A172 (cell line): ENCODE results near the gene ST8SIA2. TPM values are rescaled to one million over a fixed set of nuclear protein-coding genes. Genes with fewer than 3 reads are reported as not detected.

Experiments used
- DNase-seq: peaks from one replicate; pipeline ENCODE4 v3.0.0-alpha.2; 2015; ENCODE audit warnings: low spot score
- total RNA-seq: library from RNA; depleted of rRNA; stranded (reverse); fragments of >200 nt; shearing (Covaris generic); gene quantifications from 2 replicates; pipeline ENCODE4 v1.2.3, GENCODE V29; 2014; rRNA removed

ST8SIA2 gene, protein sequence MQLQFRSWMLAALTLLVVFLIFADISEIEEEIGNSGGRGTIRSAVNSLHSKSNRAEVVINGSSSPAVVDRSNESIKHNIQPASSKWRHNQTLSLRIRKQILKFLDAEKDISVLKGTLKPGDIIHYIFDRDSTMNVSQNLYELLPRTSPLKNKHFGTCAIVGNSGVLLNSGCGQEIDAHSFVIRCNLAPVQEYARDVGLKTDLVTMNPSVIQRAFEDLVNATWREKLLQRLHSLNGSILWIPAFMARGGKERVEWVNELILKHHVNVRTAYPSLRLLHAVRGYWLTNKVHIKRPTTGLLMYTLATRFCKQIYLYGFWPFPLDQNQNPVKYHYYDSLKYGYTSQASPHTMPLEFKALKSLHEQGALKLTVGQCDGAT
- total RNA-seq: 0.69 TPM in 1 of 2 replicates, not detected in the other

DNA sequence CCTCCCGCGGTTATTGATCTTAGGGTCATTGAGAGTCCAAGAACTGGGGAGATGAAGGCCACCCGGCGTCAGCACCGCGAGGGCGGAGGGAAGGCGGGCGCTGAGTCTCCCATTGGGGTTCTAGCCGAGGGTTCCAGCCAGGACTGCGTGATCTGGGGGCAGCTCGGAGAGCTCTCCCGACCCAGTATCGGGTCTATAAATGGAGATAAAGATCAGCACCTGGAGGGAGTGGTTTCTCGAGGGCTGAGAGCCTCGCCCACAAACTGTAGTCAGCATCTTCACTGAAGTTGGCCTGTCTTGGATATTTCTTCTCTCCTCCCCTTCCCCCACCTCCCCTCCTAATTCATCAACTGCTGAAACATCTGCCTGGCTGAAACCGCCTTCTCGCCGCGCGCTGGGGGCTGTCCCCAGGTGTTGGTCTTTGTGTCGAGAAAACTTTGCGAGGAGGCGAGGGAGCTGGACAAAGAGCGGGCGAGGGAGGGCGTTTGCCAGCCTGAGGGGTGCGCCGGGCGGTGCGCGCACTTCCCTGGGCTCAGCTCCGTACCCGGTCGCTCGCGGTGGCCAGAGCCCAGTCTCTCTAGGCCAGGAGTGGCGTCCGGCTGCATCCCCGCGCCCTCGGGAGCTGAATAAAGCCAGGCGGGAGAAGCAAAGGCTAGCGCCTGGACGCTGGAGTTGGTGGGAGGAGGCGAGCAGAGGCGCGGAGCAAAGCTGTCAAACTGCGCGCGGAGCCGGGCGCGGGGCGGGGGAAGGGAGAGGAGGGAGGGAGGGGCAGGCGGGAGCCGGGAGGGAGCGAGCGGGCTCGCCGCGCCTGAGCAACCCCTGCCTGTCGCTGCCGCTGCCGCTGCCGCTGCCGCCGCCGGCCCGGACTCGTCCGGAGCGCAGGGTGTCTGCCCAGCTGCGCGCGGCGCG lies at the start of gene ST8SIA2:
ST8SIA2 (plus strand) TSS at position 811 of the 909 bp plus-strand sequence. CDS start 184 bp downstream, outside the sequence.
- no peak for DNase-seq

DNA sequence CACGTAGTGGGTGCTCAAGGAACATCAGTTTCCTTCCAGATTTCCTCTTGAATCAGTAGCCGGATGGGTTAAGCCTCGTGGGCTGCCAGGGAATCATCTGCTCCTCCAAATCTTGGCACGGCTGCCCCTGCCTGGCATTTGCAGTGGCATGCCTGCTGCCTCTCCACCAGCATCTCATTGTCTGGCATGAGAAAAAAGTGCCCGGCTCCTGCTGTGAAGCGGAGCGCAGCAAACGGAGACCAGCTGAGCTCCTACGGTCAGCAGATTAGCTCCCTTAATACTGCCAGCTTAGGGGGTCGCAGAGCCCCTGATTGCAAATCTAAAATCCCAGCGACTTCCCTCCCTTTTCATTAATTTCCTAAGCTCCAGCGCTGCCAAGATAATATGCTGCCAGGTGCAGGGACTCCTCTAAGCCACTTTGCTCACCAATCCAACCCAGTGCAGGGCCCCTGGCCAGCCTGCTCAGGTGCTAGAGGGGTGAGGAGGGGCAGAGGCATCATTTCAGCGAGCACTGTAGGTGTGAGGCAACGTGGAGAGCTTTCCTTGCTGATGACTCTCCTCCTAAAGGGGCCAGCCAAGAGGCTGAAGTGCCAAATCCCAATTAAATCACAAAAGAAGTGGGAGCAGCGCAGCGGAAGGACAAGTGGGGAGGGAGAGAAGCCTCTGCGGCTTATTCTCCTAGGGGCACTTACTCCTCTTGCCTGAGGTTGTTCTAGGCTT lies 49.6 kb upstream of the ST8SIA2 start:
- no peak for DNase-seq

DNA sequence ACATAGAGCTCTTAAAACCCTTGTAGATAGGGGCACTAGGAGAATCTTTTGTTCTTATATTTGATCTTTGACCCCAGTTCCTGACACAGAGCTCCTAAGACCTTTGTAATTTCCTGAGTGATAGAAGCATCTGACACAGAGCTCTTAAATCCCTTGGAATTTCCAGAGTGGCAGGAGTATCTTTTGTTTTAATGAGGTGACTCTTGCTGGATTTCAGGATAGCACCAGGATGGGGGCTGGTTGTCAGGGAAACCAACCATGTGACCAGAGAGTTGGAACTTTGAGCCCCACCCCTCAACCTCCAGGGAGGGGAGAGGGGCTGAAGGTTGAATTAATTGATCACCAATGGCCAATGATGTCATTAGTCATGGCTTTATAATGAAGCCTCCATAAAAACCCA lies 47.6 kb upstream of the ST8SIA2 start:
- DNase-seq: no peak

DNA sequence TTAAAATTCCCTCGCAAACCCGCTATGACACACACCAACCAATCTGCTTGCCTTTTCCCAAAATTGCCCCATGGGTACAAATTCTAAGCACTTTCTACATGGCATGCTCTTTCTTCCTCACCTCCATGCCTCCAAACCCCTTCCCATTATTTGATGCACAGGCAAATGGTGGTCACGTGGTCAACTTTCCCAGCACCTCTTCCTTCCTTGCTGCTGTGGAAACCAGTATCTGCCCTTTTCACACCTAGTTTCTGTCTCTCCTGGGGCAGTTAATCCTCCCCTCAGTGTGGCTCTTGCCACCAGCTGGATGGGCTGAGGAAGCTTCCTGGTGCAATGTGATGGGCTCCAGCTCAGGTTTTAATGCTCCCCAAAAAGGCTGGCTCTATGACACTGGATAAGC lies 38.4 kb upstream of the ST8SIA2 start:
- DNase-seq: no peak

DNA sequence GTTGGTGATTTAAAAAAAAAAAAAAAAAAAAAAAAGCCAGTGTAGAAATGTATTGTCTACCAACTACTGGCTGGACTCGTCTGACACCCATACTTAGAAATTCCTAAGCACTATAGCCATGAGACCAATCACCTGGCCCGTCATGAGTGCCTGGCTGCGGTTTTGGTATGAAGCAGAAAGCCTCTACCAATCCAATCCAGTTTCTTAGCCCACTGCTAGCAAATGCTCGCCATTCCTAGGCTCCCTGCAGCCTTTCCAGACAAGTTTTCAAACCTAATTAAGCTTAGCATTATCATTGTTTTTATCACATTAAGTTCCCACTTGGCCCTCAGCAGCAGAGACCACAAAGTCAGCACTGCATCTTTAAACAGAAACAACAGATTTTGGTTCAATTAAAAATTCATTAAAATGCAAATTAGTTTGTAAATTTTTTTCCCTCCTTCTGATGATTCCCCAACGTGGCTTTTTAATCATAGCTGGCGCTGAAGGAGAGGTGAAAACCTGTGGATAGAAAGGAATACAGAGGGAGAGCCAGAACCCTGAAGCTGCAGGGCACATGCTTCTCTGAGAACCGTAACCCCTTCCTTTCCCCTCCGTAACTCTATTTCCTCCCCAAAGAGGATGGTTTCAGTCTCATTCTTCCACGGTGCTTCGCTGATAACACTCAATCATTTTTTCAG lies 32.2 kb upstream of the ST8SIA2 start:
- DNase-seq: no peak

DNA sequence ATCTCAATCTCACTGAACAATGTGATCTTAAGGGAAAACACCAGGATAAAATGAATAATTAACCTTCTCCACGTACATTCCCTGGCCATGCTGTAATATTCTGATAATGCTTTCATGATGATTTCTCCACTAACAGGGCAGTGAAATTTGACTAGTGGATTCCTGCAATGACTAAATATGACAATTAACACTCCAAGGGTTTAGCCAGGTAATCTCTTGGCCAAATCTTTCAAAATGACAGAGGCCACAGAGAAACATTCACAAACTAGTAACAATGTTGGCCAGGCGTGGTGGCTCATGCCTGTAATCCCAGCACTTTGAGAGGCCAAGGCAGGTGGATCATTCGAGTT lies 31.7 kb upstream of the ST8SIA2 start:
- no peak for DNase-seq

DNA sequence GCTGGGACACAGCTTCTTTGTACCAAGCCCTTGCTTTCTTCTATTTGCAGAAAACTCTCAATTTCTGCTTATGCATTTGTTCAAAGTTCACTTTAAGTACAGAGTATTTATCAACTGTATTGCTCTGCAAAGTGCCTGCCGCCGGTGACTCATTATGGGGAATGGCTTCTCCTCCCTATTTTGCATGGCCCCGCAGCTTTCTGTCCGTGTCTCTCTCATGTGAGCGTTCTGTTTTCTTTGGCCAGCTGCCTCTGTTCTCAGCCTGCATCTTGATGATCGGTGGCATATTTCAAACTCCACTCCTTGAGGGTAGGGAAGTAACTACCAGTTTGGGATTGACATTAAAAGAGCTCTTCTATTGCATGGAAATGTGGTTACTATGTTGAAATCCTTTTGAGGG lies 28.6 kb upstream of the ST8SIA2 start:
- DNase-seq: peak; percentile 45

DNA sequence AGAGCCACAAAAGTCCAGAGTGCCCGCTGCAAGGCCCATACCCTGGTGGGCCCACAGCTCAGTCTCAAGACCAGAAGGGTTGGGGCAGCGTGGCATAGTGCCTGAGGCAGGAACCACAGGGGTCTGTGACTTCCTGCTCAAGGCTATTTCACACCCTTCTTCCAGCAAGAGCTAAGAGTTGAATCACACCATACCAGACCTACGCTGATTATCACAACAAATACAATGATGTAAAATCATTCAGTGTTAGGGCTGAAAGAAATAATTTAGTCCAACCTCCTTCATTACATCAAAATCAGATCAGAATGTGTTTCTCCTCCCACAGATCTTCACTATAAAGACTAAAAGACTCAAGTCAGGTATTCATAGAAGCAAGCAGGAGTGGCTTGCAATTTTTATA lies 27.8 kb upstream of the ST8SIA2 start:
- no peak for DNase-seq

DNA sequence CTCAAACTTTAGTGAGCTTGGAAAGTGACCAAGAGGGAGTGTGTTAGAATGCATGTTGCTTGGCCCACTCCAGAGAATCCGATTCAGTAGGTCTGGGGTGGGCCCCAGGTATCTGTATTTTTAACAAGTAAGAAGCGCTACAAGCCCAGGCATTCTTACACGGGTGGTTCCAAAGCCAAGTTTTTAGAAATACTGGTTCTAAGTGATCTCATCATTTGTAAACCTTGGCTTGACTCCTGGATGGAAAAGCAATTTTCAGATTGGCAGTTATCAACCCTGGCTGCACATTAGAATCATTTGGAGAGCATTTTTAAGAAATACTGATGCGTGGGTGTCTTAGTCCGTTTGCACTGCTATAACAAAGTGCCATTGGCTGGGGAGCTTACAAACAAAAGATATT lies 27.3 kb upstream of the ST8SIA2 start:
- DNase-seq: no peak

DNA sequence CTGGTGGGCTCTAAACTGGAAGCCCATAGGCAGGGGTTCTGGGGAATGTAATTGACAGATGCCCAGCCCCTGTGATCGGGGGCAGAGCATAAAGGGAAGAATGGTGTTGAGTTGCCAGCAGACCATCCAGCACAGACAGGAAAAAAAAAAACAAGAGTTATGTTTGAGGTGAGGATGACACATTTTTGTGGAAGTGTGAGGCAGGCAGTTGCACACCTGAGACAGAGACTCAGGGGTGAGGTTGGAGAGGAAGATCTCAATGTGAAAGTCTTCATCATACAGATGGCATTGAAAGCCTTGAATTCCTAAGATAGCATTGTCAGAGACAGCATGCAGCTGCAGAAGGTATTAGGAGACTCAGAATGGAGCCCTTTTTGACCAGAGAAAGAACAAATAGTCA lies 18.6 kb upstream of the ST8SIA2 start:
- no peak for DNase-seq

DNA sequence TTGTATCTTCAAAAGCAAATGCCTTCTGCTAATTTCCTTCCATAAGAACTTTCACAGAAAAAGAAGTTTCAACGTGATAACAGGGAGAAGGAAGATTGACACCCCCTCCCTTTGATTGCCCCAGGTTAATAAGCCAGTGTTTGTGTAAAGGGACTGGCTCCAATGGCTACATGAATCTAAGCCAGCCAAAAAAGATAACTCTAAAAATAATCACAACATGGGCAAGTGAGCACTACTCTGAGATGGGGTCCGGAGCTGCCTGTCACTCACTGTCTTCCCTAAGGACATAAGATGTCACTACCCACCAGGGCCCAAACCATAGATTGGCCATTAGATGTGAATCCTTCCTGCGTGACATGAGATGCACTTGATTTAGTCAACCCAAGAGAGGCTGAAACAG lies 17.6 kb upstream of the ST8SIA2 start:
- DNase-seq: no peak

DNA sequence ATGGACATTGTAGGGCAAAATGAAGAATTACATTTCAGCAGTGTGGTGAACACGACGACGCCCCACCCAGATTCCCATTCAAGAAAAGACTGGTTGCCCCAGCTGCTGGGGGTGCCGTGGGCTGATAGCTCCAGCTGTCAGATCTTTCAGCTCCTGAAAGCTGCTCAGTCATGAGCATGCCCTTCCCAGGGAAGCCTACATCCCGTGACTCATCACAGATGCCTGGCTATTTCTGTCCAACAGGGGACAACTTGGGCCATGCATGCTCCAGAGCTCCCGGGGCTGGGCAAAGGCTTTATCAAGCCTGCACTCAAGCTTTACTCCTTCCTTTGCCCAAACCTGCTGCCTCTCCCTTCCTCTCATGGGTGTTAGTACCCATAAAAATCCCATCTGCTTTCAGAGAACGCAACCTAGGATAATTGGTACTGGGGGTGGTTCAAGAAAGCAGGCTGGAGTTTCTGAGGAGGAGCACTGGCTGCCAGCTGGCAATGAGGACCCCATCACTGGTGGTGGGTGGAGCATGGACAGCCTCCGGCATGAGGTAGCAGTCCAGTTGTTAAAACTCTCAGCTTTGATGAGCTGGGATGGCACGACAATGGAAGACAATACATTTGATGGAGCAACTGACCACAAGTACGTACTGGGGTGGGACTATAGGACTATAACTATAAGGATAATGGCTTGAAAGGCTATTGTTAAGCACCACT lies 16.4 kb upstream of the ST8SIA2 start:
- DNase-seq: peak; percentile 62

DNA sequence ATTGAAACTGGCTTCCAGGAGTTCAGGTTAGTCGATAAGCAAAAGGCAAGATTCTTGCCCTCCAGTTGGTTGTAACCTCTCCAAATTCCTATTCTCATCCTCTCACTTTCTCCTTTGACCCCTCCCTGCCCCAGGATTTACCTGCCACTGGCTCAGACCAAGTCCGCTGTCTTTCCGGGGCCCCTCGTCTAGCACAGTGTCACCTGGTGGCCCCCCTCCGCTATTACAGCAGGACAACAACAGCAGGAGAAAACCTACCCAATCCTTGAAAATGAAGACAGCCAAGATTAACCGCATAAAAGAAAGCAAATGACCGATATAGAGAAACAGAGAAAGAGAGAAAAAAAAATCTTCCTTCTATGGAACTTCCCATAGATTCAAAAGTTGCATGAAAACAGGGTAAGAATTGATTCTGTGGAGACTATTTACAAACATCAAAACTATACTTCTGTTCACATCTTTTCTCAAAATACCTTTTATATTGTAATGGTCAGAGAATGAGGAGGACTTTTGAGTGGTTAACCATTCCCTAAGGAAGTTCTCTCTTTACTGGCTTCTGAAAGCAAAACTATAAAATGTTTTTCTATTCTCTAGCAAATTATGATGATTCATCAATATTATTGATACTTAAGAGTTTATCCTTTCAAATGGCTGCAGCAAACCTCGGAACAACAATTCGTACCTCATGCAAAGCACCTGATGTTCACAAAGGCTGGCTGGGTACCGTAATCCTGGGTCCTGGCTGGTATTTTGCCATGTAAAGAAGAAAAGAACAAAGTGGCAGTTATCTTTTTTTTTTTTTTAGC lies 10.0 kb upstream of the ST8SIA2 start:
- no peak for DNase-seq

DNA sequence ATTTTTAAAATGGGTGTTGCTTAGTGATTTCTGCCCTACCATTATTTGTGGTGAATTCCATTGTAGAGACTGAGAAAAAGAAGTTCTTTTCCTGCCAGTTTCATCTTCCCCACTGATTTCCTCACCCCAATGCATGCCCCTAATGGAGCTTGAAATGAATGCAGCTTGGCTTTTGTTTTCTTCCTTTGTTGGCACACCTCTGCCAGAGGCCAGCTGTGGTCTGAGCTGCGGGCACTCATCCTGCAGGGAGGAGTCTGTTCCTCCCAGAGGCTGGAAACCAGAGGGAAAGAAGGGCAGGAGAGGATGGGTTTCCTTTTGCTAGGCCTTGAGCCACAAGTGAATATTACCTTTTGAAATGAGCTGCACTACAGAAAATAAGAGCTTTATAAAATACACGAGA lies 9.3 kb upstream of the ST8SIA2 start:
- DNase-seq: no peak

DNA sequence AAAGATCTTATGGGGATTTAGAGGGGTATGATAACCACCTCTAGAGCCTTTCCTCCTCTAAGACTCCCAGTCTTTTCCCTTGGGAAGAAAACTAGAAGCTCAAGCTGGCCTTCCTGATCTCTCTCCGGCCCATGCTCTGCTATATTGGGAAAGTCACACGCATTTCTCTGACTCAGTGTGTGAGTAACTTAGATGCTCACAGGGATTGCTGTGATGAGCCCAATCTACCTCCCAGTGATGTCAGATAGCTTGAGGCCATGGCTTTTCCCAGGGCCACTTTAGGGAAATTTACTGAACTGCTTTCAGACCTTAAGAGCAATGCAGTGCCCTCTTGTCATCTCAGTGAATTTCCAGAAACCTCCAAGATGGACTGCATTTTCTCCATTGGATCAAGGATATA lies 8.6 kb upstream of the ST8SIA2 start:
- peak; percentile 59 for DNase-seq

DNA sequence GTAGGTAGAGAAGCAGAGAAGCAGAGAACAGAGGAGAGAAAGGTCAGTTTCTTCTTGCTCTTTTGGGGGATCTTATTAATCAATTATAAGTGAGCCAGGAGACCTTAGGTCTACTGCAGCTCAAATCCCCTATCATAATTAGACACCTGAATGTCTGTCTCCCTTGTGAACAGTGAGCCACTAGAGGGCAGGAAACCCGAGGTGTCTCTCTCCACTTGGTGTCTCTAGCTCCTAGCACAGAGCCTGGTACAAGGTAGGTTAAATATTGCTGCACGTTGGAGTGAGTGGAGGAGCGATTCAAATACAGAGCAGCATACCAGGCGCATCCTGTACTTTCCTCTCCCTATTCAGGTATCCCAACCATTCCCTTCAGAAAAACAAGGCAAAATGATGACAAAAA lies 2.0 kb upstream of the ST8SIA2 start:
- DNase-seq: peak; percentile 19

DNA sequence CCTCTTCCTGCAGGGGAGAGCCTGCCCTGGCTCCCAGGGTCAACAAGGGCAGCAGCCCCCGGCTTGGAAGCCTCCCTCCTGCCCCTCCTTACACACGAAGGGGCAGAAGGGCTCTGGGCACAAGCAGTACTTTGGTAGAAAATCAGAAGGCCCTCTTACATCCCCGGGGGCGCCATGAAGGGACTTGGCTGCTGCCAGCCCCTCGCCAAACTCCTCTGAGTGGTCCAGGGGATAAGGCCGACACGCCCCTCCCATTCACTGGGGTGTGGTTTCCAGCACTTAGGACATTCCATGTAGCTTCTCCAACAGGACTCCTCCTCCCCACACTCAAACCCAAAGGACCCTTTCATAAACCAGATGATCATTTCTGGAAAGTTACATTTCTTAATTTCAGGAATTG lies 1.2 kb upstream of the ST8SIA2 start:
- no peak for DNase-seq

DNA sequence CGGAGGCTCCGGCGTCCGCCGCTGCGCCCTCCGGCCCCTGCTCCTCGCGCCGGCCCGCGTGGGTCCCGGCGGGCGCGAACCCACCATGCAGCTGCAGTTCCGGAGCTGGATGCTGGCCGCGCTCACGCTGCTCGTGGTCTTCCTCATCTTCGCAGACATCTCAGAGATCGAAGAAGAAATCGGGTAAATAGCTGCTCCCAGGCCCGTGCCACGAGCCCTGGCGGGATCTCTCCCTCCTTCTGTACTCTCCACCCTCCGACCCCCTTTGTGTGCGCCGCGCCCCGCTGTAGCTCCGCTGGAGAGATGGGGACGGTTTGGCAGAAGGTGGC lies 263 bp downstream of the ST8SIA2 start:
- no peak for DNase-seq

DNA sequence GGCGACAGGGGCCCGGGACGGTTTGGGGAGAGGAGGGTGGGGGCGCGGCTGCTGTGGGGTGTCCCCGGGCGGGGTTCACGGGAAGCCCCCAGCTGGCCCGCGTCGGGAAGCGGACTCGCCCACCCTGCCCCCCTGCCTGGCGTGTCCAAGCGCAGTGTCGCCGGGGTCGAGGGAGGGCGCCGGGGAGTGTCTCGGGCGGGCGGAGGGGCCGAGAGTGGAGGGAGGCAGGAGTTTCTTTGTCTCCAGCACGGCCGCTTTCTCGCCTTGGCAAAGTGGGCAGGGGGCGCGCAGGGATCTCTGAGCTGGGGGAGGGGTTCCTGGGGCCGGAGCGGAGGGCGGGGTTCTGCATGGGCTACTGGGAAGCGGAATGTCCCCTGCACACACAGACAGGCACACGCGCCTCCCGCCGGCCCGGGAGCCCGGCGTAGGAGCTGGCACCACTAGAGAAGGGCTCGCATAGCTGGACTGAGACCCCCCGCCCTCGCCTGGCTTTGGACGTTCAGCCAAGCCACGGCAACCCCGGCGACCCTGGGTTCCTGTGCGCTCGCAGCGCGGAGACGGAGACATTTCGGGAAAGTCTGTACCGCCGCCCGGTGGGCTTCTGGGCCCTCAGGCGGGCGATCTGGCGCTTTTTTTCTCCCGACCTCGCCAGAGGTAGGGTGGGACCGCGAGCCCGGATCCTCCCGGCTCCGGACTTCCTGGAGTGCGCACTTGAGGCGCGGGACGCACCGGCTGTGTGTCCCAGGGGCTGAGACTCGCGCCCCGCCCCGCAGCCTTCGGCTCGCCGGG lies 822 bp downstream of the ST8SIA2 start:
- no peak for DNase-seq
